Nephron (organoid): ENCODE results near the gene LDLRAD2.

Source experiments
- H3K27ac Mint-ChIP-seq, 3 experiments: 2 replicates each; pipeline ENCODE4 v1.8.0; 2020; ENCODE audit warnings: mixed read lengths in 3 of 3, mild to moderate bottlenecking in 2 of 3, moderate library complexity in 1 of 3
- H3K27me3 Mint-ChIP-seq: 2 replicates; pipeline ENCODE4 v1.8.0; 2021; ENCODE audit warnings: low read depth, mild to moderate bottlenecking, moderate library complexity, mixed read lengths
- H3K36me3 Mint-ChIP-seq: 2 replicates; pipeline ENCODE4 v1.8.0; 2020; ENCODE audit warnings: low read depth, mixed read lengths
- H3K4me1 Mint-ChIP-seq: 2 replicates; pipeline ENCODE4 v1.8.0; 2020; ENCODE audit warnings: mixed read lengths
- H3K4me3 Mint-ChIP-seq, 3 experiments: 2 replicates each; pipeline ENCODE4 v1.8.0; 2020; ENCODE audit warnings: mild to moderate bottlenecking in 3 of 3, mixed read lengths in 3 of 3, moderate library complexity in 2 of 3
- H3K9me3 Mint-ChIP-seq: 2 replicates; pipeline ENCODE4 v1.8.0; 2020; ENCODE audit warnings: mixed read lengths
- CTCF ChIP-seq, 3 experiments: fragments of 200-600 bp; sonication (generic); IDR thresholded peaks; one replicate each; pipeline ENCODE4 v1.5.0; 2021; ENCODE audit warnings: antibody characterized with exemption in 3 of 3; ENCODE audit not compliant: unreplicated experiment in 3 of 3

Gene LDLRAD2

GRCh38 chr1:21814981-21815582 is 3.0 kb downstream of the LDLRAD2 start:
- Mint-ChIP-seq H3K36me3 (peaks cover 6% of the 10 kb centered on the region), H3K4me3 (peak overlapping the region; percentile 61 to 70 (median 69)), H3K9me3 (no peaks in the 10 kb centered on the region), H3K27me3 (peaks cover 5% of the 10 kb centered on the region), H3K4me1 (peaks cover 10% of the 10 kb centered on the region), H3K27ac (no peak overlapping the region)
- TF ChIP-seq CTCF (IDR thresholded peaks at IDR 0.05; ENCODE audit: unreplicated experiment in 3 of 3) = no peak

GRCh38 chr1:21815724-21816321 is 3.8 kb downstream of the LDLRAD2 start:
- H3K9me3 Mint-ChIP-seq = no peaks in the 10 kb centered on the region
- H3K4me3 Mint-ChIP-seq = no peak overlapping the region
- H3K4me1 Mint-ChIP-seq = peaks cover 10% of the 10 kb centered on the region
- H3K27me3 Mint-ChIP-seq = peaks cover 5% of the 10 kb centered on the region
- H3K27ac Mint-ChIP-seq = no peak overlapping the region
- TF ChIP-seq CTCF (IDR thresholded peaks at IDR 0.05; ENCODE audit: unreplicated experiment in 3 of 3) = no peak
- H3K36me3 Mint-ChIP-seq = peaks cover 10% of the 10 kb centered on the region

DNA sequence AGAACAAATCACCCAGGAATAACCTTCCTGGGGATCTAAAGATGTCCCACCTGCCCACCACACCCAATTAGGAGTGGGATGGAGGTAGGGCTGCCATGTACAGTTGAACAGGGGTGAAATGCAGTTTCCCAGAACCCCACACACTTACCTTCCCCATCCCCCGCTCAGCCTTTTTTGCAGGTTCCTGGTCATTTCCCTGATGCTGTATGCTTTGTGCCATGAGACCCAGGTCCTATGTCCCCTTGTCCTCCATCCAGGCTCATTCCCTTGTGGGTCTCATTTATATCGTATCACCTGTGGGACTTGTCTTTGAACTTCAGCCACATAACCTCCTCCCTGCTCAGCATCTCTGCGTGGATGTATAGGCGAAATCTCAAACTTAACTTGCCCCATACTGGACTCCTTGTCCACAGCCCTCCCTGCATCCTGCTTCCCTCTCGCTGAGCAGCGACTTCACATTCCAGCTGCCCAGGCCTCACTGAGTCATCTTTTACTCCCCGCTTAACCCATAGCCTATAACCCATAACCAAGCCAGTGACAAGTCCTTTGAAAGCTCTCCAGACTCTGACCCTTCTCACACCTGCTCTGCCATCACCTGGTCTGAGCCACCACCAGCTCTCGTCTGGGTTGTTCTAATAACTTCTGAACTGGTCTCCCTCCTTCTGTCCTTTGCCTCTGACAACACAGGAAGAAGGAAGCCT is 4.7 kb downstream of the LDLRAD2 start:
- H3K9me3 Mint-ChIP-seq = no peaks in the 10 kb centered on the region
- H3K4me3 Mint-ChIP-seq = peak overlapping the region in 1 of 3 experiments; percentile 21
- H3K4me1 Mint-ChIP-seq = peaks cover 10% of the 10 kb centered on the region
- TF ChIP-seq CTCF (IDR thresholded peaks at IDR 0.05; ENCODE audit: unreplicated experiment in 3 of 3) = no peak
- H3K27ac Mint-ChIP-seq = peak overlapping the region in 1 of 3 experiments; percentile 1
- peaks cover 5% of the 10 kb centered on the region for H3K27me3 Mint-ChIP-seq
- peaks cover 10% of the 10 kb centered on the region for H3K36me3 Mint-ChIP-seq

- H3K4me3 Mint-ChIP-seq = no peak overlapping the region
- no peaks in the 10 kb centered on the region for H3K9me3 Mint-ChIP-seq
- peaks cover 5% of the 10 kb centered on the region for H3K27me3 Mint-ChIP-seq
- peaks cover 12% of the 10 kb centered on the region for H3K36me3 Mint-ChIP-seq
- H3K4me1 Mint-ChIP-seq = peaks cover 10% of the 10 kb centered on the region
- H3K27ac Mint-ChIP-seq = no peak overlapping the region
- no peak for TF ChIP-seq CTCF (IDR thresholded peaks at IDR 0.05; ENCODE audit: unreplicated experiment in 3 of 3)
Observed at GRCh38 chr1:21818656-21819055, 6.6 kb downstream of the LDLRAD2 start.

DNA sequence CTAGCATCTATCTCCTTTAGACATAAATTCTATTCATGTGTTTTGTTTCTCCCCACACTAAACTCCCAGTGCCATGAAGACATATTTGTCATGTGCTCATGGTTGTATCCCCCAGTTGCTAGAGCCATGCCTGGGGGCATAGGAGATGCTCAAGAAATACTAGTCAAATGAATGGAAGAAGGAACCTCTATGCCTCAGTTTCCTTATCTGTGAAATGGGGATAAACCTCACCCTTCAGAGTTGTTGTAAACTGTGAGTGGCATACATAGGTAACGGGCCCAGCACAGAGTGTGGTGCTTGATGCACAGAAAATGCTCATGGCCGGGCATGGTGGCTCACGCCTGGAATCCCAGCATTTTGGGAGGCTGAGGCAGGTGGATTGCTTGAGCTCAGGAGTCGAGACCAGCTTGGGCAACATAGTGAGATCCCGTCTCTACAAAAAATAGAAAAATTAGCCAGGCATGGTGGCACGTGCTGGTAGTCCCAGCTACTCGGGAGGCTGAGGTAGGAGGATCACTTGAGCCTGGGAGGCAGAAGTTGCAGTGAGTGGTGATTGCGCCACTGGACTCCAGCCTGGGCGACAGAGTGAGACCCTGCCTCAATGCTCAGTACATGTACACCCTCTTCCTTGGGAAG is 8.7 kb downstream of the LDLRAD2 start:
- Mint-ChIP-seq H3K4me1 (peaks cover 6% of the 10 kb centered on the region), H3K4me3 (no peak overlapping the region), H3K27me3 (no peaks in the 10 kb centered on the region), H3K9me3 (no peaks in the 10 kb centered on the region), H3K27ac (no peak overlapping the region), H3K36me3 (peaks cover 14% of the 10 kb centered on the region)
- no peak for TF ChIP-seq CTCF (IDR thresholded peaks at IDR 0.05; ENCODE audit: unreplicated experiment in 3 of 3)
